Endothelial cell of umbilical vein (primary cell): Measurements from ENCODE around the gene POU6F2. TPM values are rescaled to one million over a fixed set of nuclear protein-coding genes. Genes with fewer than 3 reads are reported as not detected.
"Not testable (repeated sequence)": the region's sequence is repeated elsewhere in the genome, so short reads cannot be mapped to it uniquely, and the experiment has no call there.

Experiments
- BruUV-seq: library from RNA; stranded (reverse); fragments of 400-500 nt; replicated peaks from 2 replicates; lab custom pipeline; 2021; lab: Mats Ljungman, UMichigan
- CTCF ChIA-PET: fragments of 300-600, 350-600 bp; sonication (Branson Sonifier 250); formaldehyde crosslinking; loops from one replicate; lab custom pipeline; 2021; ENCODE audit warnings: antibody characterized with exemption, inconsistent platforms; lab: Charles Lee
- POLR2A ChIA-PET: fragments of 300-600, 350-600 bp; sonication (Branson Sonifier 250); formaldehyde crosslinking; loops from one replicate; lab custom pipeline; 2021; ENCODE audit warnings: antibody characterized with exemption, inconsistent platforms; lab: Charles Lee
- DNase-seq: peaks from one replicate; pipeline ENCODE4 v3.0.0-alpha.2; 2011; ENCODE audit warnings: low read depth, low spot score
- FAIRE-seq: peaks from 2 replicates; lab custom pipeline; 2011; peaks lifted over from hg19 to GRCh38; lab: Jason Lieb, UNC
- H2AFZ ChIP-seq: 2 replicates; pipeline ENCODE4 v1.6.0; 2012; ENCODE audit warnings: low read depth, low read length, control low read depth, inconsistent platforms
- H3K27ac ChIP-seq: 2 replicates; pipeline ENCODE4 v1.5.1; 2011; ENCODE audit warnings: low read depth, mild to moderate bottlenecking, control low read depth, low read length, moderate library complexity; ENCODE audit not compliant: insufficient read depth
- H3K27me3 ChIP-seq, 2 experiments: 2 replicates each; pipeline versions ENCODE4 v1.6.0 to v1.6.1; 2011; ENCODE audit warnings: low read length in 2 of 2, mixed read lengths in 1 of 2; ENCODE audit not compliant: control insufficient read depth in 2 of 2, insufficient read depth in 2 of 2
- H3K36me3 ChIP-seq, 2 experiments: 2 replicates in 1 of 2; 3 replicates in 1 of 2; pipeline ENCODE4 v1.5.1; 2011; ENCODE audit warnings: low read length in 2 of 2, mild to moderate bottlenecking in 1 of 2, moderate library complexity in 1 of 2; ENCODE audit not compliant: control insufficient read depth in 2 of 2, insufficient read depth in 2 of 2; ENCODE audit errors: extremely low read depth in 1 of 2
- H3K4me1 ChIP-seq: 3 replicates; pipeline ENCODE4 v1.5.1; 2011; ENCODE audit warnings: mild to moderate bottlenecking, low read length; ENCODE audit not compliant: control insufficient read depth, insufficient read depth; ENCODE audit errors: extremely low read depth
- H3K4me2 ChIP-seq: 2 replicates; pipeline ENCODE4 v1.6.1; 2011; ENCODE audit warnings: low read length, control low read depth, mixed read lengths; ENCODE audit not compliant: insufficient read depth
- H3K4me3 ChIP-seq, 3 experiments: fragments of 200-600 bp in 1 of 3; sonication (generic), shearing (Covaris generic) in 1 of 3; replicated peaks in 1 of 3; 2 replicates each; pipeline ENCODE4 v1.5.1; 2011 to 2016; ENCODE audit warnings: control low read depth in 3 of 3, low read length in 3 of 3, mild to moderate bottlenecking in 2 of 3, inconsistent platforms in 1 of 3, low read depth in 1 of 3, moderate library complexity in 1 of 3; ENCODE audit not compliant: insufficient read depth in 1 of 3
- H3K79me2 ChIP-seq: 2 replicates; pipeline ENCODE4 v1.6.0; 2012; ENCODE audit warnings: low read length, inconsistent platforms; ENCODE audit not compliant: control insufficient read depth, insufficient read depth
- H3K9ac ChIP-seq: replicated peaks from 2 replicates; pipeline ENCODE3; 2011; ENCODE audit warnings: low read length, control low read depth; ENCODE audit not compliant: insufficient read depth; ENCODE audit errors: extremely low read depth
- H3K9me1 ChIP-seq: replicated peaks from 3 replicates; pipeline ENCODE4 v1.6.0; 2011; ENCODE audit warnings: mild to moderate bottlenecking, low read length; ENCODE audit not compliant: control insufficient read depth, insufficient read depth; ENCODE audit errors: extremely low read depth
- H3K9me3 ChIP-seq: replicated peaks from 2 replicates; pipeline ENCODE4 v1.5.1; 2012; ENCODE audit warnings: low read length, inconsistent platforms; ENCODE audit not compliant: control insufficient read depth, insufficient read depth
- H4K20me1 ChIP-seq: replicated peaks from 2 replicates; pipeline ENCODE3; 2011; ENCODE audit warnings: mild to moderate bottlenecking, low read length; ENCODE audit not compliant: control insufficient read depth, insufficient read depth; ENCODE audit errors: extremely low read depth
- EZH2 ChIP-seq: IDR thresholded peaks from 2 replicates; pipeline ENCODE4 v1.6.1; 2012; ENCODE audit warnings: borderline replicate concordance, low read depth, mild to moderate bottlenecking, moderate library complexity, low read length, inconsistent platforms; ENCODE audit not compliant: severe bottlenecking
- FOS ChIP-seq: IDR thresholded peaks from 2 replicates; pipeline ENCODE4 v1.6.1; 2011; ENCODE audit warnings: mild to moderate bottlenecking, low read length, moderate library complexity, borderline replicate concordance; ENCODE audit not compliant: insufficient read depth
- GATA2 ChIP-seq: IDR thresholded peaks from 2 replicates; pipeline ENCODE4 v1.7.0; 2011; ENCODE audit warnings: low read depth, mild to moderate bottlenecking, moderate library complexity, mixed read lengths, low read length; ENCODE audit not compliant: insufficient read length, insufficient read depth
- JUN ChIP-seq: IDR thresholded peaks from 2 replicates; pipeline ENCODE4 v1.6.1; 2011; ENCODE audit warnings: borderline replicate concordance, low read depth; ENCODE audit not compliant: insufficient read length, insufficient read depth
- MYC ChIP-seq: IDR thresholded peaks from one replicate; pipeline ENCODE4 v1.6.1; 2011; ENCODE audit warnings: mild to moderate bottlenecking, low read depth, low read length
- POLR2A ChIP-seq: IDR thresholded peaks from 2 replicates; pipeline ENCODE4 v1.6.1; 2012; ENCODE audit warnings: low read depth, mild to moderate bottlenecking, control low read depth, low read length
- POLR2AphosphoS5 ChIP-seq: IDR thresholded peaks from 2 replicates; pipeline ENCODE4 v1.6.1; 2012; ENCODE audit warnings: low read depth, mild to moderate bottlenecking, control low read depth, low read length, moderate library complexity; ENCODE audit not compliant: insufficient read depth
- dilution Hi-C: fragments of 300-500 bp; cut with MboI; formaldehyde crosslinking; loops from one replicate; pipeline ENCODE4 v1.15.0; 2019; ENCODE audit warnings: low sequenced_read_pairs; ENCODE audit not compliant: extremely low pct_ligation_motif_present
- intact Hi-C: fragments of 100-400 bp; cut with micrococcal nuclease; formaldehyde crosslinking; loops from one replicate; pipeline ENCODE4 v1.10.0; 2022
- polyA plus RNA-seq, 4 experiments: library from polyadenylated mRNA; depleted of rRNA in 3 of 4; stranded (reverse) in 3 of 4; unstranded in 1 of 4; fragments of >200 nt; gene quantifications; 2 replicates each; pipeline versions ENCODE4 v1.2.1 to v1.2.3, GENCODE V29; 2011 to 2012; ENCODE audit warnings: missing spikeins in 1 of 4
- total RNA-seq: library from RNA; stranded (reverse); gene quantifications from 2 replicates; pipeline ENCODE4 v1.2.3, GENCODE V29; 2021
- TF ChIP-seq, protein P1 (sequence below), 2 donors: IDR thresholded peaks; 1 replicate in 1 of 2; 2 replicates in 1 of 2; pipeline ENCODE4 v1.5.1; 2011; ENCODE audit warnings: low read length in 2 of 2, mild to moderate bottlenecking in 2 of 2, moderate library complexity in 2 of 2, control low read depth in 1 of 2, inconsistent platforms in 1 of 2, low read depth in 1 of 2; ENCODE audit not compliant: insufficient read depth in 1 of 2; ENCODE audit errors: extremely low read depth in 1 of 2
- TF ChIP-seq, protein P2 (sequence below): IDR thresholded peaks from 2 replicates; pipeline ENCODE4 v1.6.1; 2011; ENCODE audit not compliant: insufficient read depth, insufficient read length

The POU6F2 gene
- total and polyA plus RNA-seq, 2 donors (not counting 3 experiments of a cell fraction or from before 2014, with no cell fraction given), result 0.29 TPM; not detected in 1

DNA sequence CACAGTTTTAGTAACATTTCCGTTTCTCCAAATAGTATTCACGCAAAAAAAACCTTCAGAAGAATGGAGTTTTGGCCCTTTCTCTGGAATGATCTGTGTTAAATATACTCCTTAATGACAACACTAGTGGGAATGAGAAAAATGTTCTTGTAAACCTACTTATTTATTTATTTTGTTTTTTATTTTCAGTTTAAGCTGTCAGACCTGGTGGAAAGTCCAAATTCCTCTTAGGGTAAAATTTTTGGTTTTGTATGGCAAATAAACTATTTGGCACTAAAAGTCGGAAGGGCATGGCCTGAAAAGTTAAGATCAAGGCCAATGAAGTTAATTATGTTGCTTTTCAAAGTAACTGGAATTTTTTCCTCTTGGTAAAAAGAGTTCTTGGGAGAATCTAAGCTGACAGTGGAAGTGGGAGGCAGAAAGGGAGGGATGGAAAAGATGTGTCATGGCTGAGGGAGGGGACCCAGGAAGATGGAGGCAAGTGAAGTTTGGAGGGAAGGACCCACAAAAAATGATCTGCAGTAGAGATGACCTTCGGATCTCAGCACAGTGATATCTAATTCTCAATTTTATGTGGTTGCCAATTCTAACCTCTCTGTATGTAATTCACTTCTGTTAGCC lies 35.2 kb upstream of the POU6F2 start:
- Histone ChIP-seq H4K20me1 (no peaks in the 10 kb centered on the region), H3K36me3 (no peaks in the 10 kb centered on the region), H3K9ac (no peak overlapping the region), H3K27me3 (peaks cover 0 to 3% of the 10 kb centered on the region in 2 experiments), H3K79me2 (no peaks in the 10 kb centered on the region), H3K4me2 (no peak overlapping the region), H3K27ac (no peak overlapping the region), H3K4me3 (no peak overlapping the region), H2AFZ (no peak overlapping the region), H3K9me3 (no peaks in the 10 kb centered on the region), H3K4me1 (no peaks in the 10 kb centered on the region), H3K9me1 (no peaks in the 10 kb centered on the region)
- CTCF ChIA-PET, result interaction anchor here (2.9 kb wide), 1 partner anchor 10 kb away, joined by 9 read pairs; no protein-coding TSS in a partner anchor
- TF ChIP-seq, protein P1, sequence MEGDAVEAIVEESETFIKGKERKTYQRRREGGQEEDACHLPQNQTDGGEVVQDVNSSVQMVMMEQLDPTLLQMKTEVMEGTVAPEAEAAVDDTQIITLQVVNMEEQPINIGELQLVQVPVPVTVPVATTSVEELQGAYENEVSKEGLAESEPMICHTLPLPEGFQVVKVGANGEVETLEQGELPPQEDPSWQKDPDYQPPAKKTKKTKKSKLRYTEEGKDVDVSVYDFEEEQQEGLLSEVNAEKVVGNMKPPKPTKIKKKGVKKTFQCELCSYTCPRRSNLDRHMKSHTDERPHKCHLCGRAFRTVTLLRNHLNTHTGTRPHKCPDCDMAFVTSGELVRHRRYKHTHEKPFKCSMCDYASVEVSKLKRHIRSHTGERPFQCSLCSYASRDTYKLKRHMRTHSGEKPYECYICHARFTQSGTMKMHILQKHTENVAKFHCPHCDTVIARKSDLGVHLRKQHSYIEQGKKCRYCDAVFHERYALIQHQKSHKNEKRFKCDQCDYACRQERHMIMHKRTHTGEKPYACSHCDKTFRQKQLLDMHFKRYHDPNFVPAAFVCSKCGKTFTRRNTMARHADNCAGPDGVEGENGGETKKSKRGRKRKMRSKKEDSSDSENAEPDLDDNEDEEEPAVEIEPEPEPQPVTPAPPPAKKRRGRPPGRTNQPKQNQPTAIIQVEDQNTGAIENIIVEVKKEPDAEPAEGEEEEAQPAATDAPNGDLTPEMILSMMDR (IDR thresholded peaks at IDR 0.05; ENCODE audit: extremely low read depth in 1 of 2, insufficient read depth in 1 of 2, low read depth in 1 of 2, low read length in 2 of 2), result no peak
- TF ChIP-seq MYC, result no peak
- TF ChIP-seq JUN, result no peak
- TF ChIP-seq POLR2A, result no peak
- TF ChIP-seq FOS, result no peak
- TF ChIP-seq POLR2AphosphoS5, result no peak
- TF ChIP-seq GATA2, result no peak
- TF ChIP-seq, protein P2, sequence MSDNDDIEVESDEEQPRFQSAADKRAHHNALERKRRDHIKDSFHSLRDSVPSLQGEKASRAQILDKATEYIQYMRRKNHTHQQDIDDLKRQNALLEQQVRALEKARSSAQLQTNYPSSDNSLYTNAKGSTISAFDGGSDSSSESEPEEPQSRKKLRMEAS, result no peak
- no peak for TF ChIP-seq EZH2
- no peak for DNase-seq
- POLR2A ChIA-PET, result no interaction called here
- dilution Hi-C loops (no loop called here), intact Hi-C loops (no loop called here)
- FAIRE-seq, result no peak
- no TSS peak for BruUV-seq

DNA sequence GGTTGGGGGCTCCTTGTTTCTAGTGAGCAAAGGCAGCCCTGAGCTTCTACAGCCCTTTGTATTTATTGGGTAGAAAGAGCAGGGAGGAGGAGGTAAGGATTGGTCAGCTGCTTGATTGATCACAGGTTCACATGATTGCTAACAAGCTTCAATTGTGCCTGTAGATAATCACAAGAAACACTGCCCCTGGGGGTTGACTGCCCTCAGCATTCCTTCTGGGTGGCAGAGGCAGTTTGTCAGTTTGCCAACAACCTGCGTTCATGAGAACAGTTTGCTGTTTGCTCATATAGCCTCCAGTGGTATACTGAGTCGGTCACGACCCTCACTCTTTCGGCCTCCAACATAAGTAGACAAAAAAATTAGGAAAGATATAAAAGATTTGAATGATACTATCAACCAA lies 30.2 kb upstream of the POU6F2 start:
- BruUV-seq, CTCF ChIA-PET: not testable (repeated sequence)

More for the DNA sequence above, 30.2 kb upstream of the POU6F2 start:
- H3K4me1 ChIP-seq, H3K36me3 ChIP-seq, DNase-seq, H3K9me1 ChIP-seq, H3K4me2 ChIP-seq, H3K9ac ChIP-seq, dilution Hi-C loops, H3K79me2 ChIP-seq, intact Hi-C loops, H4K20me1 ChIP-seq, POLR2A ChIA-PET, H3K27me3 ChIP-seq, H3K27ac ChIP-seq, H3K4me3 ChIP-seq, FAIRE-seq, H3K9me3 ChIP-seq, H2AFZ ChIP-seq: not testable (repeated sequence)
